Gastrocnemius medialis (tissue), 4 donors: ENCODE measurements around the gene ADAMTS15.

Source experiments
- POLR2A ChIP-seq, 2 donors: fragments of 450-650 bp; IDR thresholded peaks; one replicate each; pipeline ENCODE4 v1.6.1; 2017; ENCODE audit warnings: antibody characterized with exemption in 2 of 2, mild to moderate bottlenecking in 2 of 2, moderate library complexity in 2 of 2
- TF ChIP-seq, protein P1 (sequence below), 5 experiments: fragments of 450-650 bp in 3 of 5; fragments of 200-600 bp in 2 of 5; sonication (generic) in 2 of 5; IDR thresholded peaks in 4 of 5; conservative IDR thresholded peaks in 1 of 5; 1 replicate in 4 of 5; 2 replicates in 1 of 5; pipeline ENCODE4 v1.5.1; 2016 to 2019; ENCODE audit warnings: antibody characterized with exemption in 5 of 5, mild to moderate bottlenecking in 3 of 5, moderate library complexity in 3 of 5

DNA sequence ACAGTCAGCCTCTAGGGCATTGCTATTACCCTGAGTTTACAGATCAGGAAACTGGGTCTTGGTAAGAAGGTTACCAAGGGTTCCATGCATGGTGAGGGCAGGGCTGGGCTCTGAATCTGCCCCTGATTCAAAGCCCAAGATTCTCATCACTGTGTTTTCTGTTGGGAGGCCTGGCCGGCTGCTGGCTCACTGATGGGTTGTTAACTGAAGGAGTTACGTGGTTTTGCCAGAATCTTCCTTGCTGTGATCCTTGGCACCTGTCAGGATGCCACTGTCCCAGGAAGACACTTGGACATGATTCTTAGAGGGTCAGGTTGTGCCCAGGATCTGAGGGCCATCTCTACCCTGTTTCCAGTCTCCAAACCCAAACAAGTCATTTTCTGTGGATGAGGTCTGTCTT lies 61.5 kb downstream of the ADAMTS15 start:
- TF ChIP-seq, protein P1, sequence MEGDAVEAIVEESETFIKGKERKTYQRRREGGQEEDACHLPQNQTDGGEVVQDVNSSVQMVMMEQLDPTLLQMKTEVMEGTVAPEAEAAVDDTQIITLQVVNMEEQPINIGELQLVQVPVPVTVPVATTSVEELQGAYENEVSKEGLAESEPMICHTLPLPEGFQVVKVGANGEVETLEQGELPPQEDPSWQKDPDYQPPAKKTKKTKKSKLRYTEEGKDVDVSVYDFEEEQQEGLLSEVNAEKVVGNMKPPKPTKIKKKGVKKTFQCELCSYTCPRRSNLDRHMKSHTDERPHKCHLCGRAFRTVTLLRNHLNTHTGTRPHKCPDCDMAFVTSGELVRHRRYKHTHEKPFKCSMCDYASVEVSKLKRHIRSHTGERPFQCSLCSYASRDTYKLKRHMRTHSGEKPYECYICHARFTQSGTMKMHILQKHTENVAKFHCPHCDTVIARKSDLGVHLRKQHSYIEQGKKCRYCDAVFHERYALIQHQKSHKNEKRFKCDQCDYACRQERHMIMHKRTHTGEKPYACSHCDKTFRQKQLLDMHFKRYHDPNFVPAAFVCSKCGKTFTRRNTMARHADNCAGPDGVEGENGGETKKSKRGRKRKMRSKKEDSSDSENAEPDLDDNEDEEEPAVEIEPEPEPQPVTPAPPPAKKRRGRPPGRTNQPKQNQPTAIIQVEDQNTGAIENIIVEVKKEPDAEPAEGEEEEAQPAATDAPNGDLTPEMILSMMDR (IDR thresholded peaks at IDR 0.05 in 4 of 5, conservative IDR thresholded peaks at IDR 0.05 in 1 of 5) = no peak
- TF ChIP-seq POLR2A (IDR thresholded peaks at IDR 0.05) = no peak
